Measurements from ENCODE around the gene TMEM185A.
A peak's percentile ranks its signal among the peaks of the same experiment; 100 is the strongest.
"Not testable (repeated sequence)": the region's sequence is repeated elsewhere in the genome, so short reads cannot be mapped to it uniquely, and the experiment has no call there.

The TMEM185A gene

GRCh38 chrX:149631234-149632165, at the start of gene TMEM185A:
TSS of gene TMEM185A (minus strand) at chrX:149631792. CDS start at chrX:149631580, 212 bp downstream.
- peak; percentile 44 for DNase-seq (ENCODE audit: low spot score)

- DNase-seq (ENCODE audit: low spot score): no peak
These were observed 49.6 kb upstream of the TMEM185A start for GRCh38 chrX:149681182-149681581.

GRCh38 chrX:149679164-149679678, 47.6 kb upstream of the TMEM185A start:
- DNase-seq (ENCODE audit: low spot score): not testable (repeated sequence)

- not testable (repeated sequence) for DNase-seq (ENCODE audit: low spot score)
These were observed 44.0 kb upstream of the TMEM185A start for GRCh38 chrX:149675554-149675953.

GRCh38 chrX:149675088-149675487, 43.5 kb upstream of the TMEM185A start:
- not testable (repeated sequence) for DNase-seq (ENCODE audit: low spot score)

- DNase-seq (ENCODE audit: low spot score): not testable (repeated sequence)
These were observed 29.0 kb upstream of the TMEM185A start for GRCh38 chrX:149660613-149661012.

GRCh38 chrX:149656260-149656884, 24.8 kb upstream of the TMEM185A start:
- not testable (repeated sequence) for DNase-seq (ENCODE audit: low spot score)

GRCh38 chrX:149652232-149652981, 20.8 kb upstream of the TMEM185A start:
- DNase-seq (ENCODE audit: low spot score): no peak

GRCh38 chrX:149650162-149650561, 18.6 kb upstream of the TMEM185A start:
- no peak for DNase-seq (ENCODE audit: low spot score)

GRCh38 chrX:149648932-149649331, 17.3 kb upstream of the TMEM185A start:
- DNase-seq (ENCODE audit: low spot score): no peak

- no peak for DNase-seq (ENCODE audit: low spot score)
These were observed 15.9 kb upstream of the TMEM185A start for GRCh38 chrX:149647505-149647904.

GRCh38 chrX:149643496-149643895, 11.9 kb upstream of the TMEM185A start:
- no peak for DNase-seq (ENCODE audit: low spot score)

- no peak for DNase-seq (ENCODE audit: low spot score)
These were observed 10.2 kb upstream of the TMEM185A start for GRCh38 chrX:149641835-149642234.

- DNase-seq (ENCODE audit: low spot score): no peak
These were observed 9.8 kb upstream of the TMEM185A start for GRCh38 chrX:149641432-149641831.

- no peak for DNase-seq (ENCODE audit: low spot score)
These were observed 8.0 kb upstream of the TMEM185A start for GRCh38 chrX:149639568-149639967.

GRCh38 chrX:149638860-149639259, 7.3 kb upstream of the TMEM185A start:
- DNase-seq (ENCODE audit: low spot score): no peak

GRCh38 chrX:149633511-149633910, 1.9 kb upstream of the TMEM185A start:
- DNase-seq (ENCODE audit: low spot score): no peak

GRCh38 chrX:149630681-149631233, 835 bp downstream of the TMEM185A start:
- peak; percentile 5 for DNase-seq (ENCODE audit: low spot score)

GRCh38 chrX:149629730-149630387, 1.7 kb downstream of the TMEM185A start:
- no peak for DNase-seq (ENCODE audit: low spot score)

GRCh38 chrX:149628768-149629167, 2.8 kb downstream of the TMEM185A start:
- DNase-seq (ENCODE audit: low spot score): no peak

- no peak for DNase-seq (ENCODE audit: low spot score)
These were observed 3.3 kb downstream of the TMEM185A start for GRCh38 chrX:149628280-149628679.

Data from Ammon's horn (tissue), 1 donor.